Colonic mucosa (tissue), 4 donors: Measurements from ENCODE around the gene NOXA1. TPM values are rescaled to one million over a fixed set of nuclear protein-coding genes. Genes with fewer than 3 reads are reported as not detected.

Source experiments
- DNase-seq: peaks from one replicate; pipeline ENCODE4 v3.0.0-alpha.2; 2020
- H3K27ac ChIP-seq: fragments of 200-600 bp; one replicate; pipeline ENCODE4 v1.8.0; 2021
- H3K27me3 ChIP-seq: fragments of 200-600 bp; one replicate; pipeline ENCODE4 v1.8.0; 2021
- H3K36me3 ChIP-seq: fragments of 200-600 bp; one replicate; pipeline ENCODE4 v1.8.0; 2021
- H3K4me1 ChIP-seq: fragments of 200-600 bp; one replicate; pipeline ENCODE4 v1.8.0; 2021; ENCODE audit warnings: mild to moderate bottlenecking
- H3K4me3 ChIP-seq: fragments of 200-600 bp; one replicate; pipeline ENCODE4 v1.8.0; 2021
- H3K9ac ChIP-seq, 2 donors: one replicate each; pipeline ENCODE4 v1.7.0; 2013; ENCODE audit warnings: control low read depth in 2 of 2, low read depth in 2 of 2, low read length in 2 of 2
- H3K9me3 ChIP-seq: fragments of 200-600 bp; one replicate; pipeline ENCODE4 v1.8.0; 2021
- intact Hi-C: fragments of 100-400 bp; cut with DNase I; formaldehyde crosslinking; loops from one replicate; pipeline ENCODE4 v1.14.1; 2022
- total RNA-seq, 2 donors: library from RNA; stranded (reverse); fragmentation: NEBNext Ultra II Directional in 1 of 2; extraction: Animal tissue kit (Norgen Biotek cat#: 25700) in 1 of 2; gene quantifications; one replicate each; pipeline ENCODE4 v1.2.1, GENCODE V29; 2021
- TF ChIP-seq, protein P1 (sequence below): fragments of 200-600 bp; IDR thresholded peaks from one replicate; pipeline ENCODE4 v1.8.0; 2022; ENCODE audit warnings: antibody characterized with exemption, mild to moderate bottlenecking
- donor health status: healthy.
- donor health status: DM: no; HTN: no; CAD: no.
- donor health status: DM: no; HTN: no; CAD: no.

Gene NOXA1
- total RNA-seq, 2 donors from 2014 or later, result 27.5 to 29.3 TPM

DNA sequence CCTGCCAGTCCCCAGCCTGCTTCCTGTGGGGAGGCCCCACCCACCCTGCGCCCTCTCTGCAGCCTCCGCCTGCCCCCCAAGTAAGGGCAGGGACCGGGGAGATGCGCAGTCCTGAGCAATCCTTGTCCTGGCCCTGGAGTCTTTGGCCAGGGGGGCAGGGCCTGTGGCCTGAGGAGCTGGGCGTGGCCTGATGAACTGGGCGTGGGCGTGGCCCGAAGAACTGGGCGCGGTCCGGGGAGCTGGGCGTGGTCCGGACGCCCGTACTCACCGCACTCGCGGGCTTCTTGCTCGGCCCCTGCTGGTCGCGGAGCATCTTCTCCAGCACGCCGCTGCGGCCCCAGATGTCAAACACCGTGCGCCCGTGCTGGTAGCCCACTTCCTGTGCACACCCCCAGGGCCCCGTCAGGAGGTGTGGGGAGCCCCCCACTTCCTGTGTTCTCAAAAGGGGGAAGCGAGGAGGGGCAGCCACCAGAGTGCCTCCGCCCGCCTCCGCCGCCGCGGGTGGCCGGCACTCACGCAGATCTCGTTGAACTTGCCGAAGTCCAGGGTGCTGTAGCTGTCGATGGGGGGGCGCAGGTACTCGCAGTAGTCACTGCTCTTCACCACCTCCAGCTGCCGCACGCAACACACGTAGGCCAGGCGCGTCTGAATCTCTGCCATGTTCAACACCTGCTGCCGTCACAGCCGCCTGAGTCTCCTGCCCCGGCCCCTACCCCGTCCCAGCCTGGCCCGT lies 38.6 kb downstream of the NOXA1 start:
- TF ChIP-seq, protein P1, sequence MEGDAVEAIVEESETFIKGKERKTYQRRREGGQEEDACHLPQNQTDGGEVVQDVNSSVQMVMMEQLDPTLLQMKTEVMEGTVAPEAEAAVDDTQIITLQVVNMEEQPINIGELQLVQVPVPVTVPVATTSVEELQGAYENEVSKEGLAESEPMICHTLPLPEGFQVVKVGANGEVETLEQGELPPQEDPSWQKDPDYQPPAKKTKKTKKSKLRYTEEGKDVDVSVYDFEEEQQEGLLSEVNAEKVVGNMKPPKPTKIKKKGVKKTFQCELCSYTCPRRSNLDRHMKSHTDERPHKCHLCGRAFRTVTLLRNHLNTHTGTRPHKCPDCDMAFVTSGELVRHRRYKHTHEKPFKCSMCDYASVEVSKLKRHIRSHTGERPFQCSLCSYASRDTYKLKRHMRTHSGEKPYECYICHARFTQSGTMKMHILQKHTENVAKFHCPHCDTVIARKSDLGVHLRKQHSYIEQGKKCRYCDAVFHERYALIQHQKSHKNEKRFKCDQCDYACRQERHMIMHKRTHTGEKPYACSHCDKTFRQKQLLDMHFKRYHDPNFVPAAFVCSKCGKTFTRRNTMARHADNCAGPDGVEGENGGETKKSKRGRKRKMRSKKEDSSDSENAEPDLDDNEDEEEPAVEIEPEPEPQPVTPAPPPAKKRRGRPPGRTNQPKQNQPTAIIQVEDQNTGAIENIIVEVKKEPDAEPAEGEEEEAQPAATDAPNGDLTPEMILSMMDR, result no peak
- H3K27me3 ChIP-seq, result no peaks in the 10 kb centered on the region
- DNase-seq, result no peak
- no peaks in the 10 kb centered on the region for H3K9me3 ChIP-seq
- intact Hi-C loops, result no loop called here
- H3K27ac ChIP-seq, result no peak overlapping the region
- H3K36me3 ChIP-seq, result no peaks in the 10 kb centered on the region
- peak overlapping the region in 1 of 2 donors; percentile 24 for H3K9ac ChIP-seq
- H3K4me3 ChIP-seq, result no peak overlapping the region
- peaks cover 6% of the 10 kb centered on the region for H3K4me1 ChIP-seq

- Histone ChIP-seq H3K27me3 (no peaks in the 10 kb centered on the region), H3K27ac (no peak overlapping the region), H3K36me3 (no peaks in the 10 kb centered on the region), H3K9me3 (no peaks in the 10 kb centered on the region), H3K4me1 (peaks cover 6% of the 10 kb centered on the region), H3K9ac (peak overlapping the region in 1 of 2 donors; percentile 24), H3K4me3 (no peak overlapping the region)
- TF ChIP-seq, protein P1, result no peak
- DNase-seq, result no peak
- intact Hi-C loops, result no loop called here
Observed at GRCh38 chr9:137462396-137462985, 39.3 kb downstream of the NOXA1 start.

- Histone ChIP-seq H3K9ac (no peak overlapping the region), H3K4me1 (peaks cover 4% of the 10 kb centered on the region), H3K4me3 (no peak overlapping the region), H3K27me3 (no peaks in the 10 kb centered on the region), H3K36me3 (no peaks in the 10 kb centered on the region), H3K27ac (no peak overlapping the region), H3K9me3 (no peaks in the 10 kb centered on the region)
- no peak for DNase-seq
- TF ChIP-seq, protein P1, result no peak
- intact Hi-C loops, result no loop called here
Observed at GRCh38 chr9:137462986-137463930, 40.1 kb downstream of the NOXA1 start.

DNA sequence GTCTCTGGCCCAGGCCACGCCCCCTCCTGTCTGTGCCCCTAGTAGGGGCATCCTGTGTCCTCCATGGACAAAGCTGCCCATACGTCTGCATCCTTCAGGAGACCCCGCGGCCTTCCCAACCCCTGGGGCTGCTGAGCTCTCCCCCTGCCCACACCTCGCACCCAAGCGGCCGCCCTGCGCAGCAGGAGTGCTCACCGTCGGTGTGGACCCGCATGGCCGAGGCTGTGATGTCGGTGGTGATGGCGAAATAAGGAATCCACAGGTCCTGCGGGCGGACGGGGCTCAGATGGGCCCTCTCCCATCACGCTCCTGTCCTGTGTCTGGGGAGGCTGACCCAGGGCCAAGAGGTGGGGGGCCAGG lies 40.7 kb downstream of the NOXA1 start:
- intact Hi-C loops, result no loop called here
- no peak overlapping the region for H3K9ac ChIP-seq
- DNase-seq, result no peak

More for the DNA sequence above, 40.7 kb downstream of the NOXA1 start:
- H3K36me3 ChIP-seq, result no peaks in the 10 kb centered on the region
- TF ChIP-seq, protein P1, result no peak
- no peak overlapping the region for H3K27ac ChIP-seq
- H3K9me3 ChIP-seq, result no peaks in the 10 kb centered on the region
- no peaks in the 10 kb centered on the region for H3K4me1 ChIP-seq
- no peaks in the 10 kb centered on the region for H3K27me3 ChIP-seq
- H3K4me3 ChIP-seq, result no peak overlapping the region
